NCI-H2196 (cell line): ENCODE results near the gene NDUFA13.

Experiments used
- DNase-seq: peaks from one replicate; lab custom pipeline; 2025; ENCODE audit not compliant: unreplicated experiment; lab: John Stamatoyannopoulos, UW

The NDUFA13 gene

DNA sequence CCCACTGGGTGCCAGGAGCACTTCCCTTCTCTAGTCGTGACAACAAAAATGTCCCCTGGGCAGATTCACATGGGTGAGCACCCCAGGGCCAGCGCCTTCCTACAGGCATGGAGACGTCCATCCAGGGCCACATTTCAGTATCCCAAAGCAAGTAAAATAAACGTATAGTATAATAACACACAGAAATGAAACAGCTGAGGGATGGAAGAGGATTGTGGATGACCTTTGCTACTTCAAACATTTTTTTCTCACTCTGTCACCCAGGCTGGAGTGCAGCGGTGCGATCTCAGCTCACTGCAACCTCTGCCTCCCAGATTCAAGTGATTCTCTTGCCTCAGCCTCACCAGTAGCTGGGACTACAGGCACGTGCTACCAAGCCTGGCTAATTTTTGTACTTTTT is 50.3 kb downstream of the NDUFA13 start:
- DNase-seq, result no peak

DNA sequence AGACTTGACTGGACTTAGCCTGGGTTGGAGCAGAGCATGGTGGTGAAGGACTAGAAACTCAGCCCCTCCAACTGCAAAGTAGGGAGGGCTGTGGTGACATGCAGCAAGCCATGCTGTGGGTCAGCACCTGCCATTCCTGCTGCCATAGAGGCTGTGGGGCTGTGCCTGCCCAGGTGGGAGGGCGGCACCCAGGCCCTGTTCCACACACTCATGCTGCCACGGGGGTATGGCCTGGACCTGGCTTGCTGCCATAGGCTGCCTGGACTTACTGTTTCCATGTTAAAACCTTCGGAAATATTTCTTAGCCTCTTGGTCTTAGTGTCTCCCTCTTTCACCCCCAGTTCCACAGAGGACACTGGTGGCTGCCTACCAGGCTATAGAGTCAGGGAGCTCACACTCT is 51.4 kb downstream of the NDUFA13 start:
- no peak for DNase-seq

GRCh38 chr19:19568802-19569756 is 53.1 kb downstream of the NDUFA13 start:
- DNase-seq, result no peak

- no peak for DNase-seq
Observed at GRCh38 chr19:19570571-19570970, 54.5 kb downstream of the NDUFA13 start.

GRCh38 chr19:19571071-19571786 is 55.2 kb downstream of the NDUFA13 start:
- DNase-seq, result no peak

DNA sequence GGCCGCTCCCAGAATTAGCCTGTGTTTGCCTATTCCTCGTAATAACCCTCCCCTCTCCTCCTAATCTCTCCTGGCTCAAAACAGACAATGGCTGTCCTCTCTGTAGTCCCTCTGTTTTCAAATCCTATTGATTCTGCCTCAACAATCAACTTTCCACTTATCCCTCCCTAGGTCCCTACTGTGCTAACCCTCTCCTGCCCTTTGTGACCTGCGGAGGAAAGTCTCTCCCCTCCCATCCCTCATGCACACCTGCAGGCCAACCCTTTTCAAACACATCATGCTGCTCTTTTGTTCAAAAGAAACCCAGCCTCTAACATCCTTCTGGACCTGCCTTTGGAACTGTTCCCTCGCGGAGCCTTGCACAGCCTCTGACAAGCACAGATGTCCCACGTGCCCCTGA is 59.4 kb downstream of the NDUFA13 start:
- DNase-seq, result no peak
